ENCODE measurements around the gene PEA15.

The PEA15 gene

DNA sequence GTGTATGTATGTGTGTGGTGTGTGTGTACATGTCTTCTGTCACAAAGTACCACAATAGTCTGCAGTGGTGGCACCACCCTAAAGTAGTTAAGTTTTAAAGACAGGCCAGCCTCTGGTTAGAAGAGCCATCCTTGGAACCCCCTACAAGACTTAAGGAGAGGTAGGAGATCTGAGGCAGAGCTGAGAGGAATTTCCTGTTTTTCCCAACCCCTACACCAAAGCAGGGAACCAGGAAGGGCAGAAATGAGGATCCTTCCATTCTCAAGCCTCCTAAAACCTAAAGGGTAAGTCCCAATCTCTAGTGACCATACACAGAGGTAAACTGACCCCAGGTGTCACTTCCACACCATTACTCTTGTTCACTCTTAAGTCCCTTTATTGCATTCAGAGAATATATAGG is 11.1 kb downstream of the PEA15 start:
- Histone ChIP-seq H3K4me1 (ENCODE audit: control insufficient read depth, insufficient read depth, low read length) (no peaks in the 10 kb centered on the region), H3K9me3 (ENCODE audit: control insufficient read depth, insufficient read depth, low read depth, low read length) (no peaks in the 10 kb centered on the region), H3K4me3 (ENCODE audit: low read depth, low read length) (no peak overlapping the region), H3K27ac (ENCODE audit: extremely low read depth, low read depth, low read length) (no peak overlapping the region), H3K36me3 (ENCODE audit: control insufficient read depth in 2 of 2, insufficient read depth in 1 of 2, low read length in 2 of 2) (peaks cover 21 to 100% of the 10 kb centered on the region in 2 experiments; a peak in 2 of 3 replicates)
- TF ChIP-seq, protein P1, sequence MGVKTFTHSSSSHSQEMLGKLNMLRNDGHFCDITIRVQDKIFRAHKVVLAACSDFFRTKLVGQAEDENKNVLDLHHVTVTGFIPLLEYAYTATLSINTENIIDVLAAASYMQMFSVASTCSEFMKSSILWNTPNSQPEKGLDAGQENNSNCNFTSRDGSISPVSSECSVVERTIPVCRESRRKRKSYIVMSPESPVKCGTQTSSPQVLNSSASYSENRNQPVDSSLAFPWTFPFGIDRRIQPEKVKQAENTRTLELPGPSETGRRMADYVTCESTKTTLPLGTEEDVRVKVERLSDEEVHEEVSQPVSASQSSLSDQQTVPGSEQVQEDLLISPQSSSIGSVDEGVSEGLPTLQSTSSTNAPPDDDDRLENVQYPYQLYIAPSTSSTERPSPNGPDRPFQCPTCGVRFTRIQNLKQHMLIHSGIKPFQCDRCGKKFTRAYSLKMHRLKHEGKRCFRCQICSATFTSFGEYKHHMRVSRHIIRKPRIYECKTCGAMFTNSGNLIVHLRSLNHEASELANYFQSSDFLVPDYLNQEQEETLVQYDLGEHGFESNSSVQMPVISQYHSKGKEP (tag by site-specific recombination; IDR thresholded peaks at IDR 0.05): no peak
- TF ChIP-seq, protein P2, sequence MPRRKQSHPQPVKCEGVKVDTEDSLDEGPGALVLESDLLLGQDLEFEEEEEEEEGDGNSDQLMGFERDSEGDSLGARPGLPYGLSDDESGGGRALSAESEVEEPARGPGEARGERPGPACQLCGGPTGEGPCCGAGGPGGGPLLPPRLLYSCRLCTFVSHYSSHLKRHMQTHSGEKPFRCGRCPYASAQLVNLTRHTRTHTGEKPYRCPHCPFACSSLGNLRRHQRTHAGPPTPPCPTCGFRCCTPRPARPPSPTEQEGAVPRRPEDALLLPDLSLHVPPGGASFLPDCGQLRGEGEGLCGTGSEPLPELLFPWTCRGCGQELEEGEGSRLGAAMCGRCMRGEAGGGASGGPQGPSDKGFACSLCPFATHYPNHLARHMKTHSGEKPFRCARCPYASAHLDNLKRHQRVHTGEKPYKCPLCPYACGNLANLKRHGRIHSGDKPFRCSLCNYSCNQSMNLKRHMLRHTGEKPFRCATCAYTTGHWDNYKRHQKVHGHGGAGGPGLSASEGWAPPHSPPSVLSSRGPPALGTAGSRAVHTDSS (tag by site-specific recombination; IDR thresholded peaks at IDR 0.05): no peak
- ChIA-PET CTCF (interaction anchor here (0.6 to 2.3 kb wide), 2 partner anchors 18 to 23 kb away, joined by 3 to 9 read pairs; no protein-coding TSS in a partner anchor), POLR2A (interaction anchor here (0.9 kb wide), 1 partner anchor 69 kb away, joined by 3 read pairs; the partner anchor contains the start of gene PEX19)

DNA sequence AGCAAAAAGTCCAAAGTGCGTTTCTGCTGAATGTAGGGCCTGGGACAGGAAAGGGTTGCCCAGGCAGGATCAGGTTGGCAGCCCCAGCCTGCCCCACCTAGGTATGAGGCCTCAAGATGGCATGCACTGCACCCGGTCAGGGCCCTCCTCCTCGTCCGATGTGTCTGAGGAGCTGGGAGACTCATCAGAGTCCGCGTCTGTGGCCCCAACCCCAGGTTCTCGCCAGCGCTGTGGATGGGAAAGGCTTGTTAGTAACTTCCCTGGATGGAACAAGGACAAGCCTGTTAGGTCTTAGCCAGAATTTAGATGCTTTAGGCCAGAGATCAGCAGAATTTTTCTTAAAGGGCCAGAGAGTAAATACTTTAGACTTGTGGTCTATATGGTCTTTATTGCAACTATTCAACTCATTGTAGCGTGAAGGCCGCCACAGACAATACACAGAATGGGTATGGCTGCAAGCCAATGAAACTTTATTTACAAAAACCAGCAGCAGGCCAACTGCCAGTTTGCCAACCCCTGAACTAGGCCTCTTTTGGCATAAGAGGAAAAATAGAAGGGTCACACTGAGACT is 12.4 kb downstream of the PEA15 start:
- peaks cover 31 to 100% of the 10 kb centered on the region in 2 experiments; a peak in 2 of 3 replicates for H3K36me3 ChIP-seq (ENCODE audit: control insufficient read depth in 2 of 2, insufficient read depth in 1 of 2, low read length in 2 of 2)
- no peak overlapping the region for H3K27ac ChIP-seq (ENCODE audit: extremely low read depth, low read depth, low read length)
- no peaks in the 10 kb centered on the region for H3K9me3 ChIP-seq (ENCODE audit: control insufficient read depth, insufficient read depth, low read depth, low read length)
- no peak overlapping the region for H3K4me3 ChIP-seq (ENCODE audit: low read depth, low read length)
- ChIA-PET POLR2A (interaction anchor here (1.4 kb wide), 1 partner anchor 10 kb away, joined by 3 read pairs; no protein-coding TSS in a partner anchor), CTCF (interaction anchor here (0.8 to 6.2 kb wide), 5 partner anchors 18 to 114 kb away, joined by 3 to 94 read pairs (median 43); partner anchors contain the start of gene CASQ1)
- H3K4me1 ChIP-seq (ENCODE audit: control insufficient read depth, insufficient read depth, low read length): no peaks in the 10 kb centered on the region
- TF ChIP-seq ZNF10 (tag by site-specific recombination; IDR thresholded peaks at IDR 0.05) (no peak), ZNF707 (tag by site-specific recombination; IDR thresholded peaks at IDR 0.05) (no peak), ZNF221 (tag by site-specific recombination; IDR thresholded peaks at IDR 0.05; ENCODE audit: borderline replicate concordance) (no peak), ZNF132 (tag by site-specific recombination; IDR thresholded peaks at IDR 0.05; ENCODE audit: borderline replicate concordance) (no peak), ZNF184 (tag by site-specific recombination; IDR thresholded peaks at IDR 0.05) (no peak)
- TF ChIP-seq, protein P3, sequence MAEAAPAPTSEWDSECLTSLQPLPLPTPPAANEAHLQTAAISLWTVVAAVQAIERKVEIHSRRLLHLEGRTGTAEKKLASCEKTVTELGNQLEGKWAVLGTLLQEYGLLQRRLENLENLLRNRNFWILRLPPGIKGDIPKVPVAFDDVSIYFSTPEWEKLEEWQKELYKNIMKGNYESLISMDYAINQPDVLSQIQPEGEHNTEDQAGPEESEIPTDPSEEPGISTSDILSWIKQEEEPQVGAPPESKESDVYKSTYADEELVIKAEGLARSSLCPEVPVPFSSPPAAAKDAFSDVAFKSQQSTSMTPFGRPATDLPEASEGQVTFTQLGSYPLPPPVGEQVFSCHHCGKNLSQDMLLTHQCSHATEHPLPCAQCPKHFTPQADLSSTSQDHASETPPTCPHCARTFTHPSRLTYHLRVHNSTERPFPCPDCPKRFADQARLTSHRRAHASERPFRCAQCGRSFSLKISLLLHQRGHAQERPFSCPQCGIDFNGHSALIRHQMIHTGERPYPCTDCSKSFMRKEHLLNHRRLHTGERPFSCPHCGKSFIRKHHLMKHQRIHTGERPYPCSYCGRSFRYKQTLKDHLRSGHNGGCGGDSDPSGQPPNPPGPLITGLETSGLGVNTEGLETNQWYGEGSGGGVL (tag by site-specific recombination; IDR thresholded peaks at IDR 0.05): no peak

DNA sequence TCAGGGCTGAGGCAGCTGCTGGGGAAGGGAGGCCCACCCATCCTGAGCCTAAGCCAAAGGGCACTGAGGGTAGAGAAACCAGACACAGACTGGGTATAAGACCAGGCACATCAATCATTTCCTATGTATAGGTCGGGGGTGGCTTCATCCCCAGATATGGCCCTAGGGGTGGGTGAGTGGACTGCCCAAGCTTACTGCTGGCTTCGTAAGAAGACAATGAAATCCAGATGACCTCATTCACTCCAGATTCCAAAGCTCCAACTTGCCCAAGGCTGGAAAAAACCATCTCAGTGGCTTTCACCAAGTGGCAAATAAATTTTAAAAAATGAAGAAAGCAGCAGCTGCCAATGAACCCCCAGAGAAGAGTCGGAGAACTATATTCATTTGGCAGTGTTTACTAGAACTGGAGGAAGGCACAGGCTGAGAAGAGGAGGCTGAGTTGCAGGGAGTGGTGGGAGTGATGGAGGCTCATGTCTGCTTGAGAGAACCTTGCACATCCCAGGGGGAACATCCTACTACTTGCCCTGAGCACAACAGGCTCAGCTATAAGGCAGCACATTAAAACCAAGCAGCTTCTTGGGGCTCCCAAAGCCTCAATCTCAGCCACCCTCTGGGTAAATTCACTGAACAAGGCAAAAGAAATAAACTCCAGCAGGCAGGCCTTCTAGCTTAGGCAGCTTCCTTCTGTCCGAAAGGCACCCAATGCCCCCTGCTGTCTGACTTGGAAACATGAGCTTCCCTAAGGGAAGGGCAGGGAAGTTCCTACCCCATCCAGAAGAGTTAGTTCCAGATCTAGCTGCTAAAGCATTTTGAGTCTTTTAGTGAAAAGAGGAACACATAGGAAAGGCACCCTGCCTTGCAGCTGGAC is 14.1 kb downstream of the PEA15 start:
- Histone ChIP-seq H3K9me3 (ENCODE audit: control insufficient read depth, insufficient read depth, low read depth, low read length) (no peaks in the 10 kb centered on the region), H3K4me1 (ENCODE audit: control insufficient read depth, insufficient read depth, low read length) (no peaks in the 10 kb centered on the region), H3K4me3 (ENCODE audit: low read depth, low read length) (no peak overlapping the region), H3K27ac (ENCODE audit: extremely low read depth, low read depth, low read length) (no peak overlapping the region; the same call in 1 of the 2 replicates), H3K36me3 (ENCODE audit: control insufficient read depth in 2 of 2, insufficient read depth in 1 of 2, low read length in 2 of 2) (peaks cover 48 to 100% of the 10 kb centered on the region in 2 experiments)
- ChIA-PET POLR2A (interaction anchor here (0.6 to 1.7 kb wide), 9 partner anchors 9 to 188 kb away, joined by 3 to 9 read pairs (median 4); partner anchors contain the start of gene IGSF8), CTCF (interaction anchor here (0.6 to 6.2 kb wide), 41 partner anchors 8 to 1168 kb away, joined by 3 to 94 read pairs (median 4); partner anchors contain the start of genes CASQ1, IGSF8 and PEA15)
- TF ChIP-seq, protein P4, sequence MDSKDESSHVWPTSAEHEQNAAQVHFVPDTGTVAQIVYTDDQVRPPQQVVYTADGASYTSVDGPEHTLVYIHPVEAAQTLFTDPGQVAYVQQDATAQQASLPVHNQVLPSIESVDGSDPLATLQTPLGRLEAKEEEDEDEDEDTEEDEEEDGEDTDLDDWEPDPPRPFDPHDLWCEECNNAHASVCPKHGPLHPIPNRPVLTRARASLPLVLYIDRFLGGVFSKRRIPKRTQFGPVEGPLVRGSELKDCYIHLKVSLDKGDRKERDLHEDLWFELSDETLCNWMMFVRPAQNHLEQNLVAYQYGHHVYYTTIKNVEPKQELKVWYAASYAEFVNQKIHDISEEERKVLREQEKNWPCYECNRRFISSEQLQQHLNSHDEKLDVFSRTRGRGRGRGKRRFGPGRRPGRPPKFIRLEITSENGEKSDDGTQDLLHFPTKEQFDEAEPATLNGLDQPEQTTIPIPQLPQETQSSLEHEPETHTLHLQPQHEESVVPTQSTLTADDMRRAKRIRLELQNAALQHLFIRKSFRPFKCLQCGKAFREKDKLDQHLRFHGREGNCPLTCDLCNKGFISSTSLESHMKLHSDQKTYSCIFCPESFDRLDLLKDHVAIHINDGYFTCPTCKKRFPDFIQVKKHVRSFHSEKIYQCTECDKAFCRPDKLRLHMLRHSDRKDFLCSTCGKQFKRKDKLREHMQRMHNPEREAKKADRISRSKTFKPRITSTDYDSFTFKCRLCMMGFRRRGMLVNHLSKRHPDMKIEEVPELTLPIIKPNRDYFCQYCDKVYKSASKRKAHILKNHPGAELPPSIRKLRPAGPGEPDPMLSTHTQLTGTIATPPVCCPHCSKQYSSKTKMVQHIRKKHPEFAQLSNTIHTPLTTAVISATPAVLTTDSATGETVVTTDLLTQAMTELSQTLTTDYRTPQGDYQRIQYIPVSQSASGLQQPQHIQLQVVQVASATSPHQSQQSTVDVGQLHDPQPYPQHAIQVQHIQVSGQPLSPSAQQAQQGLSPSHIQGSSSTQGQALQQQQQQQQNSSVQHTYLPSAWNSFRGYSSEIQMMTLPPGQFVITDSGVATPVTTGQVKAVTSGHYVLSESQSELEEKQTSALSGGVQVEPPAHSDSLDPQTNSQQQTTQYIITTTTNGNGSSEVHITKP (tag by site-specific recombination; IDR thresholded peaks at IDR 0.05): peak; percentile 47
- TF ChIP-seq ZNF23 (tag by site-specific recombination; IDR thresholded peaks at IDR 0.05; ENCODE audit: borderline replicate concordance) (no peak), ZNF571 (tag by site-specific recombination; IDR thresholded peaks at IDR 0.05) (no peak), ZNF654 (tag by site-specific recombination; IDR thresholded peaks at IDR 0.05; ENCODE audit: low read depth) (peak; percentile 20), ZNF140 (tag by site-specific recombination; IDR thresholded peaks at IDR 0.05) (no peak), ZNF776 (tag by site-specific recombination; IDR thresholded peaks at IDR 0.05; ENCODE audit: borderline replicate concordance) (no peak), RBAK (tag by site-specific recombination; IDR thresholded peaks at IDR 0.05) (no peak), ZBTB48 (tag by site-specific recombination; IDR thresholded peaks at IDR 0.05) (peak; percentile 81), GLIS1 (tag by site-specific recombination; IDR thresholded peaks at IDR 0.05) (peak; percentile 35; the same call in 1 of the 2 replicates)
